ENCODE data around the gene ST7.

- TF ChIP-seq GATA2 (IDR thresholded peaks at IDR 0.05; ENCODE audit: low read depth, low read length) (no peak), GATA3 (IDR thresholded peaks at IDR 0.05; ENCODE audit: low read depth, low read length) (no peak)
Measured at GRCh38 chr7:117134889-117135552, 181.7 kb downstream of the ST7 start.

Data from SH-SY5Y (cell line).